ENCODE data around the gene PPIL1. TPM values are rescaled to one million over a fixed set of nuclear protein-coding genes. Genes with fewer than 3 reads are reported as not detected.
A peak's percentile ranks its signal among the peaks of the same experiment; 100 is the strongest.

Gene PPIL1
- total and polyA plus RNA-seq, 7 donors = 13.2 to 28.0 (median 17.4) TPM

GRCh38 chr6:36888654-36889481 lies 14.3 kb upstream of the PPIL1 start:
- Histone ChIP-seq H3K27ac (no peak overlapping the region), H3K4me1 (peaks cover 0 to 37% (median 24%) of the 10 kb centered on the region in 4 donors), H3K36me3 (peaks cover 0 to under 1% (median 0%) of the 10 kb centered on the region in 4 donors), H3K4me3 (no peak overlapping the region), H3K9me3 (no peaks in the 10 kb centered on the region), H3K27me3 (no peaks in the 10 kb centered on the region)
- DNase-seq = no peak
- 55 to 70% methylated on average over 6 of the region's 6 CpGs for WGBS, 2 donors
- intact Hi-C loops (cut with DNase I) = no loop called here
- no peak for TF ChIP-seq POLR2AphosphoS5 (IDR thresholded peaks at IDR 0.05)
- no peak for TF ChIP-seq POLR2A (IDR thresholded peaks at IDR 0.05)
- TF ChIP-seq CTCF (IDR thresholded peaks at IDR 0.05) = no peak
- no peak for TF ChIP-seq EP300 (IDR thresholded peaks at IDR 0.05)

- Histone ChIP-seq H3K27me3 (no peaks in the 10 kb centered on the region), H3K9me3 (no peaks in the 10 kb centered on the region), H3K27ac (no peak overlapping the region), H3K4me1 (peaks cover 0 to 37% (median 24%) of the 10 kb centered on the region in 4 donors), H3K4me3 (no peak overlapping the region), H3K36me3 (no peaks in the 10 kb centered on the region)
- no peak for DNase-seq
- intact Hi-C loops (cut with DNase I) = no loop called here
- TF ChIP-seq POLR2A (IDR thresholded peaks at IDR 0.05) (no peak), EP300 (IDR thresholded peaks at IDR 0.05) (no peak), POLR2AphosphoS5 (IDR thresholded peaks at IDR 0.05) (no peak), CTCF (IDR thresholded peaks at IDR 0.05) (no peak)
- WGBS, 2 donors = 94 to 97% methylated on average over 7 of the region's 7 CpGs
Measured at GRCh38 chr6:36888115-36888643, 13.6 kb upstream of the PPIL1 start.

- TF ChIP-seq EP300 (IDR thresholded peaks at IDR 0.05) (no peak), CTCF (IDR thresholded peaks at IDR 0.05) (no peak), POLR2A (IDR thresholded peaks at IDR 0.05) (no peak), POLR2AphosphoS5 (IDR thresholded peaks at IDR 0.05) (no peak)
- no peaks in the 10 kb centered on the region for H3K27me3 ChIP-seq
- peak overlapping the region in 2 of 4 donors; percentile 69 to 77 for H3K4me3 ChIP-seq
- no peak for DNase-seq
- WGBS, 2 donors = 82 to 84% methylated on average over 10 of the region's 10 CpGs
- no peaks in the 10 kb centered on the region for H3K9me3 ChIP-seq
- H3K27ac ChIP-seq = peak overlapping the region in 3 of 4 donors; percentile 85 to 89 (median 88)
- H3K4me1 ChIP-seq = peaks cover 0 to 37% (median 24%) of the 10 kb centered on the region in 4 donors
- H3K36me3 ChIP-seq = no peaks in the 10 kb centered on the region
- intact Hi-C loops (cut with DNase I) = no loop called here
Measured at GRCh38 chr6:36886950-36887618, 12.5 kb upstream of the PPIL1 start.

- peaks cover 0 to 37% (median 24%) of the 10 kb centered on the region in 4 donors for H3K4me1 ChIP-seq
- H3K27ac ChIP-seq = peak within 1 kb of the TSS; percentile 85 to 89 (median 87)
- TF ChIP-seq POLR2A (IDR thresholded peaks at IDR 0.05) (peak; percentile 66), POLR2AphosphoS5 (IDR thresholded peaks at IDR 0.05) (peak; percentile 83 to 92 (median 88)), CTCF (IDR thresholded peaks at IDR 0.05) (peak; percentile 84 to 98 (median 93)), EP300 (IDR thresholded peaks at IDR 0.05) (peak in 1 of 4 donors; percentile 56)
- H3K36me3 ChIP-seq = no peaks in the 10 kb centered on the region
- peak; percentile 99 for DNase-seq
- H3K27me3 ChIP-seq = no peaks in the 10 kb centered on the region
- no peaks in the 10 kb centered on the region for H3K9me3 ChIP-seq
- H3K4me3 ChIP-seq = peak within 1 kb of the TSS; percentile 69 to 84 (median 78)
- intact Hi-C loops (cut with DNase I) = loop anchor here (1.0 kb wide), 3 partner anchors 94 to 325 kb away; no protein-coding TSS in a partner anchor
- WGBS, 2 donors = 3% methylated on average over 48 of the region's 48 CpGs
Measured at GRCh38 chr6:36885461-36886401, 11.1 kb upstream of the PPIL1 start, which contains the start of gene C6orf89. Gene C6orf89, plus strand, starts transcription at chr6:36885952. Its CDS starts 13,493 bp downstream, at chr6:36899445.

Measured in sigmoid colon (tissue), 7 donors.